GM10847 (cell line): ENCODE data around the gene ROCK2.

Source experiments
- POLR2A ChIP-seq: IDR thresholded peaks from 2 replicates; pipeline ENCODE4 v1.6.1; 2011; ENCODE audit not compliant: insufficient read length; ENCODE audit errors: extremely low read depth

ROCK2 gene

GRCh38 chr2:11254100-11254536 is 90.3 kb downstream of the ROCK2 start:
- TF ChIP-seq POLR2A: no peak

DNA sequence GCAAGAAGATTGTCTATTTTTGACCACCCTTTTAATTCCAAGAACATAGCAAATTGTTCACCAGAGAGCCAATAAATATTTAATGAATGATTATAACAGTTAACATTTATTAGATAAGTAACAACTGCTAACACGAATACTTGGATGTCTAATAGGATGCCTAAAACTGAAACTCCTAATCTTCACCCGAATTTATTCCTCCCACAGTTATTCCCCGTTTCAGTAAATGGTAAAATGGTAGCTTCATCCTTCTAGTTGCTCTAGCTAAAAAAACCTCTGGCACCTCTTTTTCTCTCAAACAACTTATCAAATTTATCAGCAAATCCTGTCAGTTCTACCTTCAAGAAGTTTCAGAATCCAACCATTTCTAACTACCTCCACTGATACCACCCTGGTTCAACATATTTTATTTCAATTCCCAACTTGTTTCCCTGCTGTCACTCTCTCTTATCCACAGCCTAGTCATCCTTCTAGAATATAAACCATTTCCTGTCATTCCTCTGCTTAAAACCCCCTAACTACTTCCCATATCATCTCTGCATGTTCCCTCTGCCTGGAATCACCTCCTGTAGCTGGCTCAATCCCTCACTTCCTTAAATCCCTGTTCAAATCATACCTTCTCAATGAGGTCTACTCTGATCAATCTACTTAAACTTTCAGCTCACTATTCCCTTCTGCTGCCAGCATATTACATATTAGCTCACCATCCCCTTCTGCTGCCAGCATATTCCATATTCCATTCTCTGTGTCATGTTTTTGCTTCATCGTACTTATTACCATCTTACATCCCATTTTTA is 93.8 kb downstream of the ROCK2 start:
- no peak for TF ChIP-seq POLR2A

DNA sequence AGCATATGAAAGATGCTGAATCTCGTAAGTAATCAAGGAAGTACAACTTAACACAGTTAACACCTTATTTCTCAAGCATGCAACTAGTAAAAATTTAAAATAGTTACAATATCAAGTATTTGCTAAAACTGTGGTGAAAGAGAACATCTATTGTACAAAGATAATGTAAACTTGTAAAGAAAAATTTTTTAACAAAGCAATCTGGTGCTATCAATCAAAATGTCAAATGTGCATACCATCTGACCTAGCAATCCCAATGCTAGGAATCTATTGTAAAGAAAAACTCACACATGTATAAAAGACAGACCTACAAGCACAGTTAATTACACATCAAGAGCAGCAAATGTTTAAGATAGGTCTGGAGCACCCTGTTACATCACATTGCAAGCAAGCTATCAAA is 99.1 kb downstream of the ROCK2 start:
- no peak for TF ChIP-seq POLR2A

- TF ChIP-seq POLR2A: no peak
Measured at GRCh38 chr2:11244091-11244826, 100.2 kb downstream of the ROCK2 start.

DNA sequence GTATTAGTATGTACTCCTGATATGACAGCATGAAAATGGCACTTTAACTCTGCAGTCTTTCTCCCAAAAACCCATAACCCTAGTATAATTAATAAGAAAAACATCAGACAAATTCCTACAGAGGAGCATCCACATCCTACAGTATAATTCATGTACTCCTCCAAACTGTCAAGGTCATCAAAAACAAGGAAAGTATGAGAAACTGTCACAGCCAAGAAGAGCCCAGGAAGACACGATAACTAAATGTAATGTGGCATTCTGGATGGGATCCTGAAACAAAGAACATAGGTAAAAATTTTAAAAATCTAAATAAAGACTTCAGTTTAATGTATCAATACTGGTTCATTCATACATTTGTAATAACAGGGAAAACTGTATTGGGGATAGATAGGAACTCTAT is 100.9 kb downstream of the ROCK2 start:
- no peak for TF ChIP-seq POLR2A

DNA sequence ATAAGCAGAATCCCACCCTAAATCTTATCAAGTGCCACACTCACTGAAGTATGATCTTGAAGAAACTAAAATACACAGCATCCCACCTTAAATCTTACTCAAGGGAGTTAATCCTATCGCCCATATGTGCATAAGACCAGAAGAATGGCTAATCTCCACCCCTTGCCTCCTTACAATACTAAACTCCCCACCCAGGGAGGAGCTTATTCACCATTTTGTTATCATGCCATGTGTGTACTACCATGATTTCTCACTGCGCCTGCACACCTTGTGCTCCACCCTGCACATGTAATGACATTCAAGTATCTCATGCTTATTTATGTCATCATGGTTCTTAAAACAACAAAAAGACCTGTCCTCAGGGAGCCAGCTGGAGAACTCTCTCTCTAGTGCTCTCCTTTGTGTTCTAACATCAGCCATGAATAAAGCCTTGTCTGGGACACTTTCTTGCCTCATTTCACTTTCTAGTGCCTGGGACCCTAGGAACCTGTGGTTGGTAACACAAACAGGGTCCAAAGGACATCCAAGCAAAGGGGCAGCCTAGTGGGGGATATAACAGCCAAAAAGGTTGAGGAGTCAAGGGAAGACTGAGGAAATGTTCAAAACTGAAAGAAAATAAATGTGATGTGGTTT is 101.8 kb downstream of the ROCK2 start:
- no peak for TF ChIP-seq POLR2A

- no peak for TF ChIP-seq POLR2A
Measured at GRCh38 chr2:11241412-11242203, 102.8 kb downstream of the ROCK2 start.

DNA sequence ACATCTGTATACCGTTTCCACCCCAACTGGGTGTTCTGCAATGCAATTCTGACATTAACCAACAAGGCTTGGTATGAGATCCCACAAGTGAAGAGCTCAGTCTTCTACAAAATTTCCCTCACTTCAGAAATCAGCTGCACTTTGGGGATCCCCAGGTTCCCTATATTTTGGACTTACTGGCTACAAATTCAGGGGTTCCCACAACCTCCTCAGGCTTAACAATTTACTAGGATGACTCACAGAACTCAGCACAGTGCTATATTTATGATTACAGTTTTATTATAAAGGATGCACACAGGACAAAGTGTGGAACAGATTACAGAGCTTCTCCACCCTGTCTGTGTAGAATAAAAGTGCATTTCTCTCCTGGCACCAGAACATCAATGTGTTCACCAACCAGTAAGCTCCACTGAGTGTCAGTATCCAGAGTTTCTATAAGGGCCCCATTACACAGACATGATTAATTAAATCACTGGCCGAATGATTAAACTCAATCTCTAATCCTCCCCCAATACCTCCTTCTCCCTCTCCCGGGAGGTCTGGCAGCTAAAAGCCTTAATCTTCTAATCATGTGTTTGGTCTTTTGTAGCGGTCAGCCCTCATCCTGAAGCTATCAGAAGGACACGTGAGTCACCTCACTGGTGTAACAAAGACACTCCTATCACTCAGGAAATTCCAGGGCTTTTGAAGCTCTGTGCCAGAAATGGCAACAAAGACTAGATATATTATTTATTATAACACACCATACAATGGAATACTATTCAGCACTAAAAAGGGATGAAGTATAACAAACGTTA is 104.6 kb downstream of the ROCK2 start:
- TF ChIP-seq POLR2A: no peak

- no peak for TF ChIP-seq POLR2A
Measured at GRCh38 chr2:11239147-11239546, 105.3 kb downstream of the ROCK2 start.

- no peak for TF ChIP-seq POLR2A
Measured at GRCh38 chr2:11237122-11237521, 107.3 kb downstream of the ROCK2 start.

- TF ChIP-seq POLR2A: no peak
Measured at GRCh38 chr2:11236335-11236734, 108.1 kb downstream of the ROCK2 start.

GRCh38 chr2:11235583-11235982 is 108.9 kb downstream of the ROCK2 start:
- no peak for TF ChIP-seq POLR2A

- no peak for TF ChIP-seq POLR2A
Measured at GRCh38 chr2:11234309-11234708, 110.1 kb downstream of the ROCK2 start.

- TF ChIP-seq POLR2A: no peak
Measured at GRCh38 chr2:11228692-11229091, 115.7 kb downstream of the ROCK2 start.
